GM23338 (cell line): ENCODE measurements around the gene SPP2. TPM values are rescaled to one million over a fixed set of nuclear protein-coding genes. Genes with fewer than 3 reads are reported as not detected.

Experiments used
- ATAC-seq: fragments of 200-7000 bp; cut with Tn5 transposase; 3 replicates; pipeline ENCODE4 v1.9.1; 2020
- DNase-seq: peaks from one replicate; pipeline ENCODE4 v3.0.0-alpha.2; 2015; ENCODE audit warnings: low spot score
- H2AFZ ChIP-seq: fragments of 200-600 bp; sonication (generic); 2 replicates; pipeline ENCODE4 v1.8.0; 2016; ENCODE audit warnings: antibody characterized with exemption, mild to moderate bottlenecking, moderate library complexity
- H3F3A ChIP-seq: fragments of 200-600 bp; sonication (generic); replicated peaks from 2 replicates; pipeline ENCODE4 v1.8.0; 2017; ENCODE audit warnings: antibody characterized with exemption, mixed run types, low read depth
- H3K27ac ChIP-seq: fragments of 200-600 bp; sonication (generic); 2 replicates; pipeline ENCODE4 v1.6.1; 2016; ENCODE audit warnings: low read depth
- H3K27me3 ChIP-seq: fragments of 200-600 bp; sonication (generic); 2 replicates; pipeline ENCODE4 v1.8.0; 2016; ENCODE audit warnings: mild to moderate bottlenecking, mixed run types, moderate library complexity; ENCODE audit not compliant: insufficient read depth
- H3K36me3 ChIP-seq: fragments of 200-600 bp; sonication (generic); 2 replicates; pipeline ENCODE4 v1.8.0; 2016; ENCODE audit warnings: mild to moderate bottlenecking; ENCODE audit not compliant: insufficient read depth
- H3K4me1 ChIP-seq: fragments of 200-600 bp; sonication (generic); 2 replicates; pipeline ENCODE4 v1.8.0; 2016; ENCODE audit warnings: mild to moderate bottlenecking, moderate library complexity; ENCODE audit not compliant: insufficient read depth
- H3K4me2 ChIP-seq: fragments of 200-600 bp; sonication (generic); 2 replicates; pipeline ENCODE4 v1.7.1; 2017; ENCODE audit warnings: mixed run types
- H3K4me3 ChIP-seq: fragments of 200-600 bp; sonication (generic); 2 replicates; pipeline ENCODE4 v1.6.1; 2016; ENCODE audit warnings: mixed run types
- H3K79me2 ChIP-seq: fragments of 200-600 bp; sonication (generic); replicated peaks from 2 replicates; pipeline ENCODE4 v1.8.0; 2017; ENCODE audit warnings: mild to moderate bottlenecking; ENCODE audit not compliant: insufficient read depth
- H3K9me2 ChIP-seq: fragments of 200-600 bp; sonication (generic); 2 replicates; pipeline ENCODE4 v1.8.0; 2017; ENCODE audit not compliant: insufficient read depth
- H4K20me1 ChIP-seq: fragments of 200-600 bp; sonication (generic); replicated peaks from 2 replicates; pipeline ENCODE4 v1.8.0; 2017; ENCODE audit warnings: mild to moderate bottlenecking; ENCODE audit not compliant: insufficient read depth
- H3K27ac Mint-ChIP-seq: 2 replicates; pipeline ENCODE4 v1.8.0; 2020; ENCODE audit warnings: inconsistent platforms, mild to moderate bottlenecking, moderate library complexity, mixed read lengths
- H3K27me3 Mint-ChIP-seq: 3 replicates; pipeline ENCODE4 v1.8.0; 2022; ENCODE audit warnings: low read depth, mild to moderate bottlenecking, moderate library complexity, mixed read lengths, inconsistent platforms; ENCODE audit not compliant: insufficient read depth, poor library complexity
- H3K36me3 Mint-ChIP-seq: 3 replicates; pipeline ENCODE4 v1.8.0; 2021; ENCODE audit warnings: low read depth, mild to moderate bottlenecking, inconsistent platforms, moderate library complexity, mixed read lengths
- H3K4me1 Mint-ChIP-seq: 3 replicates; pipeline ENCODE4 v1.8.0; 2020; ENCODE audit warnings: mild to moderate bottlenecking, inconsistent platforms, mixed read lengths
- H3K4me3 Mint-ChIP-seq: 3 replicates; pipeline ENCODE4 v1.8.0; 2021; ENCODE audit warnings: moderate library complexity, mild to moderate bottlenecking, inconsistent platforms, mixed read lengths
- H3K9me3 Mint-ChIP-seq: 3 replicates; pipeline ENCODE4 v1.8.0; 2020; ENCODE audit warnings: moderate library complexity, mild to moderate bottlenecking, inconsistent platforms, mixed read lengths
- NANOG ChIP-seq: IDR thresholded peaks from 2 replicates; pipeline ENCODE4 v1.6.1; 2016; ENCODE audit warnings: antibody characterized with exemption, borderline replicate concordance
- STAT1 ChIP-seq: IDR thresholded peaks from one replicate; pipeline ENCODE4 v1.6.1; 2016; ENCODE audit warnings: antibody characterized with exemption; ENCODE audit not compliant: unreplicated experiment
- ZNF462 ChIP-seq: fragments of 250-450 bp; sonication (Bioruptor Pico); IDR thresholded peaks from 2 replicates; pipeline ENCODE4 v1.5.0; 2020; ENCODE audit warnings: mild to moderate bottlenecking, moderate library complexity
- polyA plus RNA-seq: library from polyadenylated mRNA; unstranded; fragments of >200 nt; fragmentation: Nextera tagmentation; extraction: Ambion mirVana; gene quantifications from 2 replicates; pipeline ENCODE4 v1.2.1, GENCODE V29; 2016
- total RNA-seq: library from RNA; depleted of rRNA; stranded (reverse); fragments of >200 nt; shearing (Covaris generic); gene quantifications from 2 replicates; pipeline ENCODE4 v1.2.3, GENCODE V29; 2014

The SPP2 gene
- total and polyA plus RNA-seq, 2 experiments from 2014 or later: not detected

DNA sequence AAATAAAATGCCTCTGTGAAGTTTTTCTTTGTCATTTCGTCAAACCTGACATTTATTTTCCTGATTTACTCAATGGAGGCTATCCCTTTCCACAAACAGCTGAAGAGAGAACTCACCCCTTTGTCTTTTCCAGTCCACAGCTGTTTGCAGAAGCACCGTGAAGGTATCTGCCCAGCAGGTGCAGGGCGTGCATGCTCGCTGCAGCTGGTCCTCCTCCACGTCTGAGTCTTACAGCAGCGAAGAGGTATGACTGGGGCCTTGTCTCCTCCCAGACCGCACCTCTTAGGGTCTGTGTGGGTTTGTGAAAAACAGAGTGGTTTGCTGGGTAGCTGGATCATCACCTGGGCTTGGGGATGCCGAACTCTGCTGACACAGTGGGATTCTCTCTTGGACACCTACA is 9.7 kb downstream of the SPP2 start:
- H3K27me3 ChIP-seq: no peaks in the 10 kb centered on the region
- Mint-ChIP-seq H3K4me3 (no peak overlapping the region), H3K9me3 (no peaks in the 10 kb centered on the region), H3K4me1 (peaks cover 6% of the 10 kb centered on the region; the same call in 2 of the 3 replicates), H3K27me3 (peaks cover 2% of the 10 kb centered on the region), H3K27ac (no peak overlapping the region), H3K36me3 (no peaks in the 10 kb centered on the region)
- DNase-seq: no peak
- no peak for ATAC-seq
- no peaks in the 10 kb centered on the region for H3K36me3 ChIP-seq
- no peak overlapping the region for H3K4me2 ChIP-seq
- no peak overlapping the region for H2AFZ ChIP-seq
- no peaks in the 10 kb centered on the region for H3K4me1 ChIP-seq
- H3K4me3 ChIP-seq: no peak overlapping the region
- TF ChIP-seq NANOG (no peak), STAT1 (no peak)
- no peaks in the 10 kb centered on the region for H4K20me1 ChIP-seq
- H3K79me2 ChIP-seq: no peaks in the 10 kb centered on the region
- no peak overlapping the region for H3K27ac ChIP-seq
- no peaks in the 10 kb centered on the region for H3F3A ChIP-seq
- H3K9me2 ChIP-seq: no peaks in the 10 kb centered on the region

- H3K4me3 Mint-ChIP-seq: no peak overlapping the region
- no peaks in the 10 kb centered on the region for H3K9me2 ChIP-seq
- H3K27ac Mint-ChIP-seq: no peak overlapping the region
- no peak for ATAC-seq
- no peaks in the 10 kb centered on the region for H3K27me3 ChIP-seq
- no peaks in the 10 kb centered on the region for H3K36me3 Mint-ChIP-seq
- 0 out of 2 replicates have a peak overlapping the region, but pooled peaks have one; percentile 38 for H2AFZ ChIP-seq
- no peak overlapping the region for H3K4me2 ChIP-seq
- H3K9me3 Mint-ChIP-seq: no peaks in the 10 kb centered on the region
- TF ChIP-seq ZNF462 (no peak), STAT1 (no peak)
- H3K27me3 Mint-ChIP-seq: peaks cover 2% of the 10 kb centered on the region
- H3K4me3 ChIP-seq: no peak overlapping the region
- H3K27ac ChIP-seq: no peak overlapping the region
- no peaks in the 10 kb centered on the region for H3K4me1 ChIP-seq
- no peaks in the 10 kb centered on the region for H3F3A ChIP-seq
- no peak for DNase-seq
- no peaks in the 10 kb centered on the region for H3K79me2 ChIP-seq
- peaks cover 6% of the 10 kb centered on the region; the same call in 2 of the 3 replicates for H3K4me1 Mint-ChIP-seq
- no peaks in the 10 kb centered on the region for H3K36me3 ChIP-seq
- no peaks in the 10 kb centered on the region for H4K20me1 ChIP-seq
Observed at GRCh38 chr2:234061624-234062257, 11.2 kb downstream of the SPP2 start.
